Central memory CD8-positive, alpha-beta T cell (primary cell): ENCODE results near the gene SLC18A3.

Source experiments
- ATAC-seq: fragments of 150-1000 bp; cut with Tn5 transposase; replicated peaks from 2 replicates; pipeline ENCODE4 v1.10.0; 2022; ENCODE audit warnings: mild to moderate bottlenecking, moderate FRiP score, moderate number of reproducible peaks; ENCODE audit not compliant: poor library complexity, severe bottlenecking; ENCODE audit errors: extremely low read depth
- DNase-seq, 2 donors: peaks; one replicate each; pipeline ENCODE4 v3.0.0; 2021; ENCODE audit warnings: low spot score in 2 of 2
- H3K27ac Mint-ChIP-seq: one replicate; pipeline ENCODE4 v1.8.0; 2022; ENCODE audit warnings: low read depth, mild to moderate bottlenecking, moderate library complexity, mixed read lengths
- H3K27me3 Mint-ChIP-seq: one replicate; pipeline ENCODE4 v1.8.0; 2022; ENCODE audit warnings: mixed read lengths
- H3K36me3 Mint-ChIP-seq: one replicate; pipeline ENCODE4 v1.8.0; 2022; ENCODE audit warnings: mild to moderate bottlenecking, moderate library complexity, mixed read lengths; ENCODE audit not compliant: insufficient read depth
- H3K4me1 Mint-ChIP-seq: one replicate; pipeline ENCODE4 v1.8.0; 2022; ENCODE audit warnings: mixed read lengths
- H3K4me3 Mint-ChIP-seq: one replicate; pipeline ENCODE4 v1.8.0; 2022; ENCODE audit warnings: mild to moderate bottlenecking, moderate library complexity, mixed read lengths
- H3K9me3 Mint-ChIP-seq: one replicate; pipeline ENCODE4 v1.8.0; 2022; ENCODE audit warnings: mixed read lengths

The SLC18A3 gene

GRCh38 chr10:49616421-49617101 is 6.5 kb downstream of the SLC18A3 start:
- Mint-ChIP-seq H3K27me3 (peaks cover 89% of the 10 kb centered on the region), H3K4me1 (peaks cover 15% of the 10 kb centered on the region), H3K9me3 (peaks cover 6% of the 10 kb centered on the region), H3K27ac (no peak overlapping the region), H3K4me3 (no peak overlapping the region), H3K36me3 (no peaks in the 10 kb centered on the region)
- ATAC-seq = no peak
- DNase-seq = no peak

GRCh38 chr10:49617121-49618020 is 7.3 kb downstream of the SLC18A3 start:
- Mint-ChIP-seq H3K27me3 (peaks cover 81% of the 10 kb centered on the region), H3K4me1 (peaks cover 9% of the 10 kb centered on the region), H3K9me3 (no peaks in the 10 kb centered on the region), H3K4me3 (no peak overlapping the region), H3K27ac (no peak overlapping the region), H3K36me3 (no peaks in the 10 kb centered on the region)
- ATAC-seq (no peak), DNase-seq (no peak)

- Mint-ChIP-seq H3K9me3 (no peaks in the 10 kb centered on the region), H3K4me1 (peaks cover 2% of the 10 kb centered on the region), H3K27me3 (peaks cover 66% of the 10 kb centered on the region), H3K4me3 (no peak overlapping the region), H3K36me3 (no peaks in the 10 kb centered on the region), H3K27ac (no peak overlapping the region)
- ATAC-seq = no peak
- no peak for DNase-seq
These were observed 8.7 kb downstream of the SLC18A3 start for GRCh38 chr10:49618821-49619220.

- no peak for ATAC-seq
- Mint-ChIP-seq H3K27ac (no peak overlapping the region), H3K4me3 (no peak overlapping the region), H3K4me1 (no peaks in the 10 kb centered on the region), H3K27me3 (peaks cover 58% of the 10 kb centered on the region), H3K36me3 (no peaks in the 10 kb centered on the region), H3K9me3 (no peaks in the 10 kb centered on the region)
- DNase-seq = no peak
These were observed 9.5 kb downstream of the SLC18A3 start for GRCh38 chr10:49619613-49620012.

- H3K27ac Mint-ChIP-seq = no peak overlapping the region
- H3K4me3 Mint-ChIP-seq = no peak overlapping the region
- no peak for ATAC-seq
- no peaks in the 10 kb centered on the region for H3K9me3 Mint-ChIP-seq
- H3K27me3 Mint-ChIP-seq = peaks cover 51% of the 10 kb centered on the region
- H3K36me3 Mint-ChIP-seq = no peaks in the 10 kb centered on the region
- DNase-seq = no peak
- H3K4me1 Mint-ChIP-seq = no peaks in the 10 kb centered on the region
These were observed 10.2 kb downstream of the SLC18A3 start for GRCh38 chr10:49620286-49620810.

- H3K36me3 Mint-ChIP-seq = no peaks in the 10 kb centered on the region
- no peak for DNase-seq
- H3K4me1 Mint-ChIP-seq = no peaks in the 10 kb centered on the region
- H3K9me3 Mint-ChIP-seq = no peaks in the 10 kb centered on the region
- H3K27ac Mint-ChIP-seq = no peak overlapping the region
- H3K27me3 Mint-ChIP-seq = peaks cover 45% of the 10 kb centered on the region
- no peak for ATAC-seq
- H3K4me3 Mint-ChIP-seq = no peak overlapping the region
These were observed 10.8 kb downstream of the SLC18A3 start for GRCh38 chr10:49620841-49621378.

GRCh38 chr10:49621561-49621960 is 11.5 kb downstream of the SLC18A3 start:
- H3K4me3 Mint-ChIP-seq = no peak overlapping the region
- no peaks in the 10 kb centered on the region for H3K9me3 Mint-ChIP-seq
- H3K27me3 Mint-ChIP-seq = peaks cover 39% of the 10 kb centered on the region
- H3K36me3 Mint-ChIP-seq = no peaks in the 10 kb centered on the region
- H3K27ac Mint-ChIP-seq = no peak overlapping the region
- DNase-seq = no peak
- H3K4me1 Mint-ChIP-seq = no peaks in the 10 kb centered on the region
- no peak for ATAC-seq

GRCh38 chr10:49622426-49623425 is 12.6 kb downstream of the SLC18A3 start:
- Mint-ChIP-seq H3K27me3 (peaks cover 27% of the 10 kb centered on the region), H3K4me1 (no peaks in the 10 kb centered on the region), H3K4me3 (no peak overlapping the region), H3K36me3 (no peaks in the 10 kb centered on the region), H3K9me3 (no peaks in the 10 kb centered on the region), H3K27ac (no peak overlapping the region)
- DNase-seq = no peak
- ATAC-seq = no peak

GRCh38 chr10:49624629-49625028 is 14.5 kb downstream of the SLC18A3 start:
- H3K27ac Mint-ChIP-seq = no peak overlapping the region
- H3K27me3 Mint-ChIP-seq = peaks cover 8% of the 10 kb centered on the region
- no peaks in the 10 kb centered on the region for H3K4me1 Mint-ChIP-seq
- no peak overlapping the region for H3K4me3 Mint-ChIP-seq
- DNase-seq (no peak), ATAC-seq (no peak)
- H3K9me3 Mint-ChIP-seq = no peaks in the 10 kb centered on the region
- no peaks in the 10 kb centered on the region for H3K36me3 Mint-ChIP-seq

GRCh38 chr10:49625411-49625810 is 15.3 kb downstream of the SLC18A3 start:
- no peak overlapping the region for H3K27ac Mint-ChIP-seq
- ATAC-seq (no peak), DNase-seq (no peak)
- H3K27me3 Mint-ChIP-seq = peaks cover under 1% of the 10 kb centered on the region
- H3K4me1 Mint-ChIP-seq = no peaks in the 10 kb centered on the region
- no peaks in the 10 kb centered on the region for H3K9me3 Mint-ChIP-seq
- H3K36me3 Mint-ChIP-seq = no peaks in the 10 kb centered on the region
- H3K4me3 Mint-ChIP-seq = no peak overlapping the region

GRCh38 chr10:49627038-49627437 is 16.9 kb downstream of the SLC18A3 start:
- no peaks in the 10 kb centered on the region for H3K27me3 Mint-ChIP-seq
- H3K27ac Mint-ChIP-seq = no peak overlapping the region
- no peaks in the 10 kb centered on the region for H3K9me3 Mint-ChIP-seq
- H3K4me1 Mint-ChIP-seq = no peaks in the 10 kb centered on the region
- H3K36me3 Mint-ChIP-seq = no peaks in the 10 kb centered on the region
- DNase-seq (no peak), ATAC-seq (no peak)
- H3K4me3 Mint-ChIP-seq = no peak overlapping the region
